ENCODE results near the gene SIK2. TPM values are rescaled to one million over a fixed set of nuclear protein-coding genes. Genes with fewer than 3 reads are reported as not detected.

The SIK2 gene
- total RNA-seq, 2 experiments from 2014 or later = 8.9 to 10.2 TPM

DNA sequence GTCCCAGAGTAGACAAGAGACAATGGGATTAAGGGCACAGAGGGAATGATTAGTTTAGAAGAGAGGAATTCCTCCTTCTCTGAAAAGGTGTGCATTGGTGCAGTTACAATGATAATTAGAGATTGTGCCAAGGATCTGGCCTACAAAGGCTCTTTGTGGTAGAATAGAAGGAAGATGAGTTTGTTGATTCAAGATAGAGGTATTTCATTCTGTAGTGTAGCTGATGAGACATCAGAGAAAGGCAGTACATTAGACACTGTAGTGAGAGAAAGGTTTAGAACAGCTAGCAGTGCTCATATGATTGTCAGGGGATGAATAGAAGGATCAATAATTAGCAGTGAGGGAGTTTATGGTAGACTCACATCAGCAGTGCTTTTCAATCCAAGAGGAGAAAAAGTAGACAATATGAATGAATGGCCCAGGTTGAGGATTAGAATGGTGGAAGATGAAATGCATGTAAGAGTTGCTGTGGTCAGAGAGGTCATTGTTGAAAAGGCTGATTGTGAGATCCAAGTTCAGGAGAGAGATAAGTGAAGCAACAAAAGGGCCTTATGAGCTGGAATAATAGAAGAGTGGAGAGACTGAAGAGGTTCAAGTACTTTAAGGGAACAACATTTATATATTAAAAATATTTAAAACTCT, 28.9 kb downstream of the SIK2 start:
- ATAC-seq = peak; percentile 46

DNA sequence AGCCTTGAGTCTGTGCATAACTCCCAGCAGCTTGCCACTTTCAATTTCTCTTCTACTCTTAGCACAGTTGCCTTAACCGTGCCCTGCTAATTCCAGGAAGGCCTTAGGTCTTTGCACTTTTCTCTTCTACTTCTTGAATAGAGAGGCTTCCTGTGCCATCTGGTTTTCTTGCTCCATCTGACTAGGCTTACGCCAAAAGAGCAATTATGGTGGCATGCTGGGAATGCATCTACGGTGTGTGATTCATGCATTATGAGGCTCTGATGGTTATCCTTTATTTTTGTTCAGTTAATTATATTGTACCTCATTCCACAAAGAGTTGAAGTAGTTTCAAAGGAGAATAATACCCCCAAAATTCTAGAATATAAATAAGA, 29.4 kb downstream of the SIK2 start:
- ChIA-PET CTCF (interaction anchor here (0.6 to 2.1 kb wide), 3 partner anchors 27 to 90 kb away, joined by 3 to 9 read pairs (median 3); no protein-coding TSS in a partner anchor), POLR2A (no interaction called here)
- ATAC-seq (peak; percentile 75), DNase-seq (peak; percentile 32)
- no peak overlapping the region for H3K4me3 Mint-ChIP-seq
- H3K4me1 Mint-ChIP-seq (ENCODE audit: low read depth) = peaks cover 36% of the 10 kb centered on the region
- H3K36me3 Mint-ChIP-seq (ENCODE audit: low read depth) = peaks cover 19% of the 10 kb centered on the region
- H3K27me3 Mint-ChIP-seq (ENCODE audit: low read depth) = no peaks in the 10 kb centered on the region
- H3K27ac Mint-ChIP-seq = no peak overlapping the region
- H3K9me3 Mint-ChIP-seq (ENCODE audit: insufficient read depth) = no peaks in the 10 kb centered on the region

More for the DNA sequence above, 28.9 kb downstream of the SIK2 start:
- Mint-ChIP-seq H3K4me1 (ENCODE audit: low read depth) (peaks cover 32% of the 10 kb centered on the region), H3K27ac (no peak overlapping the region), H3K27me3 (ENCODE audit: low read depth) (no peaks in the 10 kb centered on the region), H3K4me3 (no peak overlapping the region), H3K36me3 (ENCODE audit: low read depth) (peaks cover 16% of the 10 kb centered on the region), H3K9me3 (ENCODE audit: insufficient read depth) (no peaks in the 10 kb centered on the region)
- no peak for DNase-seq
- ChIA-PET CTCF (interaction anchor here (0.6 to 2.1 kb wide), 3 partner anchors 27 to 89 kb away, joined by 3 to 9 read pairs (median 3); no protein-coding TSS in a partner anchor), POLR2A (no interaction called here)

- Mint-ChIP-seq H3K27me3 (ENCODE audit: low read depth) (no peaks in the 10 kb centered on the region), H3K9me3 (ENCODE audit: insufficient read depth) (no peaks in the 10 kb centered on the region), H3K4me1 (ENCODE audit: low read depth) (peaks cover 36% of the 10 kb centered on the region), H3K27ac (no peak overlapping the region), H3K36me3 (ENCODE audit: low read depth) (peaks cover 20% of the 10 kb centered on the region), H3K4me3 (no peak overlapping the region)
- POLR2A ChIA-PET = no interaction called here
- CTCF ChIA-PET = interaction anchor here (0.8 kb wide), 1 partner anchor 28 kb away, joined by 3 read pairs; no protein-coding TSS in a partner anchor
- ATAC-seq (no peak), DNase-seq (no peak)
These were observed 30.4 kb downstream of the SIK2 start for GRCh38 chr11:111632516-111633220.

- no peak overlapping the region for H3K4me3 Mint-ChIP-seq
- ChIA-PET POLR2A (no interaction called here), CTCF (interaction anchor here (0.8 kb wide), 1 partner anchor 29 kb away, joined by 3 read pairs; no protein-coding TSS in a partner anchor)
- no peak for ATAC-seq
- H3K9me3 Mint-ChIP-seq (ENCODE audit: insufficient read depth) = no peaks in the 10 kb centered on the region
- peaks cover 22% of the 10 kb centered on the region for H3K36me3 Mint-ChIP-seq (ENCODE audit: low read depth)
- no peak overlapping the region for H3K27ac Mint-ChIP-seq
- no peaks in the 10 kb centered on the region for H3K27me3 Mint-ChIP-seq (ENCODE audit: low read depth)
- DNase-seq = no peak
- H3K4me1 Mint-ChIP-seq (ENCODE audit: low read depth) = peaks cover 38% of the 10 kb centered on the region
These were observed 31.0 kb downstream of the SIK2 start for GRCh38 chr11:111633248-111633647.

DNA sequence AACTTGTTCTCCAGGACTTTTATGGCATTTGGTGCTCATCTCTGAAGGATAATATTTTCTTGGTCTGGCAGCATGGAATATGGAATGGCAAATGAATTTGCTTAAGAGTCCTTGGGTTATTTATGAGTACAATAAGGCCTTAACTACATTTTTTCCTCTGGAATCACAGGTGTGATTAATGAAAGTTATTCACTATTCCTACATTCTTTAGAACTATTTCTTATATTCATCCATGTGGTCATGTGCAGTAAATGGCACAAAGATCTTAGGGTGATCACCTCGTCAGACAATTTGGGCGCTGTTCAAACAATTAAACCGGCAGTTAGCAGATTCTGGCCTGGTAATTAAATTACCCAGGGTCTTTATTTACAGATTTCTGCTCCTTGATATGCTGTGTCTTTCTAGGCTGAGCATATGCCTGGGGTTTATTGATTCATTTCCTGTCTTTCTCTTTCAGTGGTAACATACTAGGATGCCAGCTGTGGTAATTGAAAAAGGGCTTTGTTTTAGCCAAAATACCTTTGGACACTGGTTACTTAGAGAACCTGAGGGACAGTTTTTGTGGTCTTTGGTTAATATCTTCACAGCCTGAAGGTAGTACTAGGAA, 31.6 kb downstream of the SIK2 start:
- Mint-ChIP-seq H3K27me3 (ENCODE audit: low read depth) (no peaks in the 10 kb centered on the region), H3K36me3 (ENCODE audit: low read depth) (peaks cover 24% of the 10 kb centered on the region), H3K4me1 (ENCODE audit: low read depth) (peaks cover 40% of the 10 kb centered on the region), H3K4me3 (no peak overlapping the region), H3K9me3 (ENCODE audit: insufficient read depth) (no peaks in the 10 kb centered on the region), H3K27ac (peak overlapping the region; percentile 10)
- DNase-seq = no peak
- ATAC-seq = no peak
- POLR2A ChIA-PET = no interaction called here
- CTCF ChIA-PET = no interaction called here

- POLR2A ChIA-PET = no interaction called here
- no peak overlapping the region for H3K27ac Mint-ChIP-seq
- peaks cover 40% of the 10 kb centered on the region for H3K4me1 Mint-ChIP-seq (ENCODE audit: low read depth)
- DNase-seq (no peak), ATAC-seq (no peak)
- no peak overlapping the region for H3K4me3 Mint-ChIP-seq
- CTCF ChIA-PET = interaction anchor here (1.5 kb wide), 1 partner anchor 31 kb away, joined by 5 read pairs; no protein-coding TSS in a partner anchor
- H3K9me3 Mint-ChIP-seq (ENCODE audit: insufficient read depth) = no peaks in the 10 kb centered on the region
- no peaks in the 10 kb centered on the region for H3K27me3 Mint-ChIP-seq (ENCODE audit: low read depth)
- H3K36me3 Mint-ChIP-seq (ENCODE audit: low read depth) = peaks cover 23% of the 10 kb centered on the region
These were observed 32.9 kb downstream of the SIK2 start for GRCh38 chr11:111634981-111635705.

- no peaks in the 10 kb centered on the region for H3K9me3 Mint-ChIP-seq (ENCODE audit: insufficient read depth)
- H3K36me3 Mint-ChIP-seq (ENCODE audit: low read depth) = peaks cover 23% of the 10 kb centered on the region
- DNase-seq (no peak), ATAC-seq (no peak)
- CTCF ChIA-PET = interaction anchor here (1.5 kb wide), 1 partner anchor 31 kb away, joined by 5 read pairs; no protein-coding TSS in a partner anchor
- peaks cover 40% of the 10 kb centered on the region for H3K4me1 Mint-ChIP-seq (ENCODE audit: low read depth)
- H3K27ac Mint-ChIP-seq = no peak overlapping the region
- POLR2A ChIA-PET = no interaction called here
- H3K27me3 Mint-ChIP-seq (ENCODE audit: low read depth) = no peaks in the 10 kb centered on the region
- no peak overlapping the region for H3K4me3 Mint-ChIP-seq
These were observed 33.4 kb downstream of the SIK2 start for GRCh38 chr11:111635706-111636045.

DNA sequence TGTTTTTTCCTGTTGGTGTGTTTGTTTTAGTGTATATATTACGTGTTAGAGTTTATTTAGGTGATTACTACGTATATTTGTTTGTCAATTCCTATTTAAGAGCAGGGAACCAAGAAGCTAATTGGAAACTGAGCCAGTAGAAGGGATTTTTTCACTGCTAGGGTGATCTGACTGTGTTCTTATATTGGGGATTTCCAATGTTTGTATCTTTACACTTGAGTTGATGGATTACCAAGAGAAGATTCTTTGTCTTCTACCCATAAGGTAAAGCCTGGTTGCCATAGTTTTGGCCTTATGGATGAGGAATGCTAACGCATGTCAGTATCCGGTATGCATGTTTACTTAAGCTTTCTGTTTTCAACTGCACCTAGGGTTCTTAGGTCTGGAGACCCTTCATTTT, 35.6 kb downstream of the SIK2 start:
- POLR2A ChIA-PET = no interaction called here
- ATAC-seq = no peak
- Mint-ChIP-seq H3K4me3 (no peak overlapping the region), H3K9me3 (ENCODE audit: insufficient read depth) (no peaks in the 10 kb centered on the region), H3K27me3 (ENCODE audit: low read depth) (no peaks in the 10 kb centered on the region), H3K4me1 (ENCODE audit: low read depth) (peaks cover 35% of the 10 kb centered on the region), H3K27ac (no peak overlapping the region), H3K36me3 (ENCODE audit: low read depth) (peaks cover 28% of the 10 kb centered on the region)
- CTCF ChIA-PET = interaction anchor here (1.4 kb wide), 1 partner anchor 33 kb away, joined by 5 read pairs; no protein-coding TSS in a partner anchor
- DNase-seq = no peak

- H3K27me3 Mint-ChIP-seq (ENCODE audit: low read depth) = no peaks in the 10 kb centered on the region
- H3K4me3 Mint-ChIP-seq = no peak overlapping the region
- no peaks in the 10 kb centered on the region for H3K9me3 Mint-ChIP-seq (ENCODE audit: insufficient read depth)
- CTCF ChIA-PET = interaction anchor here (1.4 kb wide), 1 partner anchor 35 kb away, joined by 5 read pairs; no protein-coding TSS in a partner anchor
- no peak for ATAC-seq
- POLR2A ChIA-PET = no interaction called here
- peaks cover 21% of the 10 kb centered on the region for H3K4me1 Mint-ChIP-seq (ENCODE audit: low read depth)
- DNase-seq = no peak
- peaks cover 28% of the 10 kb centered on the region for H3K36me3 Mint-ChIP-seq (ENCODE audit: low read depth)
- no peak overlapping the region for H3K27ac Mint-ChIP-seq
These were observed 37.1 kb downstream of the SIK2 start for GRCh38 chr11:111639226-111639925.

DNA sequence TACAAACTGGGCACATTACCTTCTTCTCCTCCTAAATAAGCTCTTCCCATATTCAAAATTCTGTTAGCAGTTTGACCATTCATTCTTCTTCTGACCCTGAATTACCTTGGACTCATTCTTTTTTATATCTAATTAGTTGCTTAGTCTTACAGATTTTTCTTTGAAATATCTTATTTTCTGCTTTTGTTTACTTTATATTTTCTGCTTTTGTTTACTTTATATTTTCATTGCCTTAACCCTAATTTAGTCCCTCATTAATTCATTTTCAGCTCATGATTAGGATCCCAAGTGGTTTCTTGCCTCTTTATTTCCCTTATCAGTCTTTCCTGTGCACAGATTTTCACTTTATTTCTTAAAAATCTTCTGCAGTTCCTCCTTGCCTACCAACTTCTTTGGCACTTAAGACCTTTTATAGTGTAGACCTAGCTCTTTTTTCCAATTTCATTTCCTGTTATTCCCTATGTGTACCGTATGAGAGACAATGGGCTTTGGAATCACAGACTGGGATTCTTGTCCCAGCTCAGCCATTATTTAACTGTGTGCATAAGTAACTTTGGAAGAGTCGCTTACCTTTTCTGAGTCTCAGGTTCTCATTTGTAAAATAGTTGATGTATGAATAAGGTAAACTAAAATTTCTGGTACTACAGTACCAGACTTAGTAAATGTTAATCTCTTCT, 39.2 kb downstream of the SIK2 start:
- ChIA-PET POLR2A (no interaction called here), CTCF (no interaction called here)
- ATAC-seq (no peak), DNase-seq (no peak)
- H3K4me1 Mint-ChIP-seq (ENCODE audit: low read depth) = peaks cover 7% of the 10 kb centered on the region
- peaks cover 19% of the 10 kb centered on the region for H3K36me3 Mint-ChIP-seq (ENCODE audit: low read depth)
- no peak overlapping the region for H3K27ac Mint-ChIP-seq
- no peaks in the 10 kb centered on the region for H3K27me3 Mint-ChIP-seq (ENCODE audit: low read depth)
- H3K4me3 Mint-ChIP-seq = no peak overlapping the region
- H3K9me3 Mint-ChIP-seq (ENCODE audit: insufficient read depth) = no peaks in the 10 kb centered on the region

DNA sequence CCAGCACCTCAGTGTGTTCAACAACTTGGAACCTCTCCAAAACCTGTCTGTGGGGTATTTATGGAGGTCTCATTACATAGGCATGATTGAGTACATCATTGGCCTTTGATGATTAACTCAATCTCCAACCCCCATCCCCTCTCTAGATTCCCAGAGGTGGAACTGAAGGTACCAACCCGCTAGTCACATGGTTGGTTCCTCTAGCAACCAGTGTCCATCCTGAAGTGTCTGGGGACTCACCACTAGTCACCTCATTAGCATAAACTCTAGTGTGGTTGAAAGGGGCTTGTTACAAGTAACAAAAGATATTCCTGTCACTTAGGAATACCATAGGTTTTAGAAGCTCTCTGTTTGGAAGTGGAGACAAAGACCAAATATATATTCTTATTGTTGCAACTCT, 40.3 kb downstream of the SIK2 start:
- no peak for DNase-seq
- Mint-ChIP-seq H3K27me3 (ENCODE audit: low read depth) (no peaks in the 10 kb centered on the region), H3K36me3 (ENCODE audit: low read depth) (peaks cover 17% of the 10 kb centered on the region), H3K9me3 (ENCODE audit: insufficient read depth) (no peaks in the 10 kb centered on the region), H3K27ac (no peak overlapping the region), H3K4me3 (no peak overlapping the region), H3K4me1 (ENCODE audit: low read depth) (peaks cover 7% of the 10 kb centered on the region)
- ATAC-seq = no peak
- POLR2A ChIA-PET = interaction anchor here (0.6 kb wide), 1 partner anchor 45 kb away, joined by 3 read pairs; no protein-coding TSS in a partner anchor
- CTCF ChIA-PET = no interaction called here
